Peyer's patch (tissue), 4 donors: ENCODE results near the gene FAM131B.

Source experiments
- POLR2A ChIP-seq, 2 donors: fragments of 450-650 bp; IDR thresholded peaks; one replicate each; pipeline ENCODE4 v1.5.1; 2017; ENCODE audit warnings: antibody characterized with exemption in 2 of 2, mild to moderate bottlenecking in 2 of 2, moderate library complexity in 2 of 2
- TF ChIP-seq, protein P1 (sequence below), 6 experiments: fragments of 450-650 bp in 4 of 6; fragments of 200-600 bp in 2 of 6; sonication (generic) in 1 of 6; IDR thresholded peaks; one replicate each; pipeline ENCODE4 v1.5.1; 2017 to 2019; ENCODE audit warnings: antibody characterized with exemption in 6 of 6, mild to moderate bottlenecking in 3 of 6, moderate library complexity in 1 of 6

- no peak for TF ChIP-seq POLR2A (IDR thresholded peaks at IDR 0.05)
- TF ChIP-seq, protein P1, sequence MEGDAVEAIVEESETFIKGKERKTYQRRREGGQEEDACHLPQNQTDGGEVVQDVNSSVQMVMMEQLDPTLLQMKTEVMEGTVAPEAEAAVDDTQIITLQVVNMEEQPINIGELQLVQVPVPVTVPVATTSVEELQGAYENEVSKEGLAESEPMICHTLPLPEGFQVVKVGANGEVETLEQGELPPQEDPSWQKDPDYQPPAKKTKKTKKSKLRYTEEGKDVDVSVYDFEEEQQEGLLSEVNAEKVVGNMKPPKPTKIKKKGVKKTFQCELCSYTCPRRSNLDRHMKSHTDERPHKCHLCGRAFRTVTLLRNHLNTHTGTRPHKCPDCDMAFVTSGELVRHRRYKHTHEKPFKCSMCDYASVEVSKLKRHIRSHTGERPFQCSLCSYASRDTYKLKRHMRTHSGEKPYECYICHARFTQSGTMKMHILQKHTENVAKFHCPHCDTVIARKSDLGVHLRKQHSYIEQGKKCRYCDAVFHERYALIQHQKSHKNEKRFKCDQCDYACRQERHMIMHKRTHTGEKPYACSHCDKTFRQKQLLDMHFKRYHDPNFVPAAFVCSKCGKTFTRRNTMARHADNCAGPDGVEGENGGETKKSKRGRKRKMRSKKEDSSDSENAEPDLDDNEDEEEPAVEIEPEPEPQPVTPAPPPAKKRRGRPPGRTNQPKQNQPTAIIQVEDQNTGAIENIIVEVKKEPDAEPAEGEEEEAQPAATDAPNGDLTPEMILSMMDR (IDR thresholded peaks at IDR 0.05): no peak
These were observed 27.0 kb upstream of the FAM131B start for GRCh38 chr7:143389316-143390103.
